Measurements from ENCODE around the gene SMYD2. TPM values are rescaled to one million over a fixed set of nuclear protein-coding genes. Genes with fewer than 3 reads are reported as not detected.

SMYD2 gene
- total RNA-seq, 1 donor from 2014 or later: 39.8 TPM

GRCh38 chr1:214335567-214335966 lies 54.6 kb downstream of the SMYD2 start:
- ATAC-seq (no peak), DNase-seq (no peak)
- Histone ChIP-seq H3K4me3 (no peak overlapping the region), H3K36me3 (no peaks in the 10 kb centered on the region), H3K27ac (no peak overlapping the region), H3K4me1 (no peaks in the 10 kb centered on the region), H3K27me3 (no peaks in the 10 kb centered on the region), H3K9me3 (no peaks in the 10 kb centered on the region)
- no peak for TF ChIP-seq CTCF (IDR thresholded peaks at IDR 0.05)
- intact Hi-C loops (cut with DNase I): loop anchor here (10.0 kb wide), 1 partner anchor 249 kb away; no protein-coding TSS in a partner anchor

GRCh38 chr1:214337015-214337414 lies 56.1 kb downstream of the SMYD2 start:
- Histone ChIP-seq H3K9me3 (no peaks in the 10 kb centered on the region), H3K4me1 (no peaks in the 10 kb centered on the region), H3K4me3 (no peak overlapping the region), H3K27ac (no peak overlapping the region), H3K27me3 (no peaks in the 10 kb centered on the region), H3K36me3 (no peaks in the 10 kb centered on the region)
- intact Hi-C loops (cut with DNase I): loop anchor here (10.0 kb wide), 1 partner anchor 248 kb away; no protein-coding TSS in a partner anchor
- TF ChIP-seq CTCF (IDR thresholded peaks at IDR 0.05): no peak
- DNase-seq (no peak), ATAC-seq (no peak)

- intact Hi-C loops (cut with DNase I): loop anchor here (10.0 kb wide), 1 partner anchor 247 kb away; no protein-coding TSS in a partner anchor
- no peak for TF ChIP-seq CTCF (IDR thresholded peaks at IDR 0.05)
- DNase-seq (no peak), ATAC-seq (peak; percentile 73)
- H3K4me1 ChIP-seq: no peaks in the 10 kb centered on the region
- no peaks in the 10 kb centered on the region for H3K27me3 ChIP-seq
- no peaks in the 10 kb centered on the region for H3K36me3 ChIP-seq
- no peaks in the 10 kb centered on the region for H3K9me3 ChIP-seq
- H3K4me3 ChIP-seq: no peak overlapping the region
- no peak overlapping the region for H3K27ac ChIP-seq
Measured at GRCh38 chr1:214337511-214337910, 56.6 kb downstream of the SMYD2 start.

GRCh38 chr1:214338212-214338611 lies 57.3 kb downstream of the SMYD2 start:
- ATAC-seq: no peak
- no peak for TF ChIP-seq CTCF (IDR thresholded peaks at IDR 0.05)

GRCh38 chr1:214341459-214341858 lies 60.5 kb downstream of the SMYD2 start:
- Histone ChIP-seq H3K9me3 (no peaks in the 10 kb centered on the region), H3K4me3 (no peak overlapping the region), H3K4me1 (no peaks in the 10 kb centered on the region), H3K36me3 (no peaks in the 10 kb centered on the region), H3K27me3 (no peaks in the 10 kb centered on the region), H3K27ac (no peak overlapping the region)
- TF ChIP-seq CTCF (IDR thresholded peaks at IDR 0.05): no peak
- intact Hi-C loops (cut with DNase I): no loop called here
- ATAC-seq: no peak
- DNase-seq: no peak

More at GRCh38 chr1:214338212-214338611, 57.3 kb downstream of the SMYD2 start:
- H3K9me3 ChIP-seq: no peaks in the 10 kb centered on the region
- DNase-seq: no peak
- H3K36me3 ChIP-seq: no peaks in the 10 kb centered on the region
- no peak overlapping the region for H3K27ac ChIP-seq
- H3K4me3 ChIP-seq: no peak overlapping the region
- no peaks in the 10 kb centered on the region for H3K27me3 ChIP-seq
- intact Hi-C loops (cut with DNase I): loop anchor here (10.0 kb wide), 1 partner anchor 247 kb away; no protein-coding TSS in a partner anchor
- H3K4me1 ChIP-seq: no peaks in the 10 kb centered on the region

GRCh38 chr1:214341932-214342331 lies 61.0 kb downstream of the SMYD2 start:
- intact Hi-C loops (cut with DNase I): no loop called here
- Histone ChIP-seq H3K27ac (no peak overlapping the region), H3K36me3 (no peaks in the 10 kb centered on the region), H3K4me1 (no peaks in the 10 kb centered on the region), H3K4me3 (no peak overlapping the region), H3K27me3 (no peaks in the 10 kb centered on the region), H3K9me3 (no peaks in the 10 kb centered on the region)
- no peak for TF ChIP-seq CTCF (IDR thresholded peaks at IDR 0.05)
- ATAC-seq: no peak
- DNase-seq: no peak
